Upper lobe of left lung (tissue), 6 donors: Measurements from ENCODE around the gene TRO. TPM values are rescaled to one million over a fixed set of nuclear protein-coding genes. Genes with fewer than 3 reads are reported as not detected.
A peak's percentile ranks its signal among the peaks of the same experiment; 100 is the strongest.

Experiments used
- ATAC-seq, 2 donors: fragments of 200-7000 bp; cut with Tn5 transposase; one replicate each; pipeline ENCODE4 v1.9.1; 2022; ENCODE audit warnings: mild to moderate bottlenecking in 2 of 2, moderate library complexity in 2 of 2; ENCODE audit not compliant: low FRiP score in 2 of 2
- DNase-seq, 2 donors: peaks; one replicate each; pipeline ENCODE4 v3.0.0-alpha.2; 2019 to 2020
- H3K27ac ChIP-seq, 4 donors: fragments of 200-600 bp; sonication (generic); one replicate each; pipeline ENCODE4 v1.5.1; 2016 to 2019
- H3K27me3 ChIP-seq, 4 donors: fragments of 200-600 bp; sonication (generic); one replicate each; pipeline ENCODE4 v1.5.1; 2017 to 2019
- H3K36me3 ChIP-seq, 4 donors: fragments of 200-600 bp; sonication (generic); one replicate each; pipeline ENCODE4 v1.5.1; 2016 to 2019
- H3K4me1 ChIP-seq, 4 donors: fragments of 200-600 bp; sonication (generic); one replicate each; pipeline ENCODE4 v1.5.1; 2018 to 2019
- H3K4me3 ChIP-seq, 4 donors: fragments of 200-600 bp; sonication (generic); one replicate each; pipeline ENCODE4 v1.5.1; 2017 to 2019; ENCODE audit warnings: mild to moderate bottlenecking in 2 of 4, moderate library complexity in 1 of 4
- H3K9me3 ChIP-seq, 4 donors: fragments of 200-600 bp; sonication (generic); one replicate each; pipeline ENCODE4 v1.5.1; 2018 to 2019
- CTCF ChIP-seq, 6 experiments: fragments of 450-650 bp in 4 of 6; fragments of 200-600 bp in 2 of 6; sonication (generic) in 2 of 6; IDR thresholded peaks; one replicate each; pipeline ENCODE4 v1.5.1; 2016 to 2019; ENCODE audit warnings: antibody characterized with exemption in 6 of 6
- EP300 ChIP-seq, 4 donors: sonication (generic); formaldehyde crosslinking; IDR thresholded peaks; one replicate each; pipeline ENCODE4 v1.5.1; 2017; ENCODE audit warnings: antibody characterized with exemption in 4 of 4, control low read depth in 2 of 4
- POLR2A ChIP-seq, 4 donors: fragments of 450-650 bp; IDR thresholded peaks; one replicate each; pipeline ENCODE4 v1.5.1; 2016 to 2017; ENCODE audit warnings: antibody characterized with exemption in 4 of 4, mild to moderate bottlenecking in 2 of 4
- POLR2AphosphoS5 ChIP-seq, 2 donors: sonication (generic); formaldehyde crosslinking; IDR thresholded peaks; one replicate each; pipeline ENCODE4 v1.5.1; 2017; ENCODE audit warnings: antibody characterized with exemption in 2 of 2
- WGBS, 2 donors: methylation state at CpG; one replicate each; pipeline ENCODE4 v1.1.5; 2017 to 2018; 5-methylcytosine and 5-hydroxymethylcytosine counted together
- total RNA-seq, 6 donors: library from RNA; depleted of rRNA in 4 of 6; stranded (reverse); fragments of >200 nt in 4 of 6; gene quantifications; one replicate each; pipeline versions ENCODE4 v1.1.0 to v1.2.1, GENCODE V29; 2016 to 2021
- donor health status: DM: no; HTN: no; CAD: no; lungs with moderate emphysema.
- donor health status: DM: no; HTN: yes; CAD: no; lungs with severe emphysema.

Gene TRO
- total RNA-seq, 6 donors from 2014 or later = 2.0 to 9.4 (median 4.8) TPM

- Histone ChIP-seq H3K27me3 (no peaks in the 10 kb centered on the region), H3K9me3 (no peaks in the 10 kb centered on the region), H3K4me1 (peaks cover 0 to 4% (median 0%) of the 10 kb centered on the region in 4 donors), H3K36me3 (no peaks in the 10 kb centered on the region), H3K4me3 (peak overlapping the region; percentile 9 to 58 (median 44)), H3K27ac (no peak overlapping the region)
- ATAC-seq (peak; percentile 68 to 71), DNase-seq (peak in 1 of 2 donors; percentile 17)
- 1 to 36% methylated on average over 25 to 29 of the region's 29 CpGs for WGBS, 2 donors
- TF ChIP-seq CTCF (IDR thresholded peaks at IDR 0.05) (peak in 1 of 6 experiments; percentile 7), POLR2A (IDR thresholded peaks at IDR 0.05) (no peak)
Observed at GRCh38 chrX:54921427-54922021, 900 bp downstream of the TRO start.

GRCh38 chrX:54922547-54922946, 1.9 kb downstream of the TRO start:
- WGBS, 2 donors = 87% methylated on average over 3 of the region's 3 CpGs; no CpG with 5 or more reads in 1 of the 2 donors
- ATAC-seq (no peak), DNase-seq (no peak)
- H3K27me3 ChIP-seq = no peaks in the 10 kb centered on the region
- H3K9me3 ChIP-seq = no peaks in the 10 kb centered on the region
- H3K36me3 ChIP-seq = no peaks in the 10 kb centered on the region
- TF ChIP-seq POLR2AphosphoS5 (IDR thresholded peaks at IDR 0.05) = no peak
- TF ChIP-seq CTCF (IDR thresholded peaks at IDR 0.05) = no peak
- no peak for TF ChIP-seq EP300 (IDR thresholded peaks at IDR 0.05)
- no peak for TF ChIP-seq POLR2A (IDR thresholded peaks at IDR 0.05)
- peaks cover 0 to 4% (median 0%) of the 10 kb centered on the region in 4 donors for H3K4me1 ChIP-seq
- no peak overlapping the region for H3K4me3 ChIP-seq
- H3K27ac ChIP-seq = no peak overlapping the region

- 91% methylated on average over 7 of the region's 7 CpGs; no CpG with 5 or more reads in 1 of the 2 donors for WGBS, 2 donors
- no peaks in the 10 kb centered on the region for H3K27me3 ChIP-seq
- DNase-seq = no peak
- no peaks in the 10 kb centered on the region for H3K9me3 ChIP-seq
- ATAC-seq = no peak
- no peak overlapping the region for H3K4me3 ChIP-seq
- TF ChIP-seq POLR2A (IDR thresholded peaks at IDR 0.05) (no peak), CTCF (IDR thresholded peaks at IDR 0.05) (no peak), POLR2AphosphoS5 (IDR thresholded peaks at IDR 0.05) (no peak), EP300 (IDR thresholded peaks at IDR 0.05) (no peak)
- H3K4me1 ChIP-seq = peaks cover 0 to 4% (median 0%) of the 10 kb centered on the region in 4 donors
- no peak overlapping the region for H3K27ac ChIP-seq
- no peaks in the 10 kb centered on the region for H3K36me3 ChIP-seq
Observed at GRCh38 chrX:54923376-54923775, 2.8 kb downstream of the TRO start.

GRCh38 chrX:54926978-54927377, 6.4 kb downstream of the TRO start:
- H3K4me3 ChIP-seq = no peak overlapping the region
- WGBS, 2 donors = 61% methylated on average over 2 of the region's 2 CpGs; no CpG with 5 or more reads in 1 of the 2 donors
- no peaks in the 10 kb centered on the region for H3K4me1 ChIP-seq
- DNase-seq = no peak
- H3K36me3 ChIP-seq = peaks cover 0 to 5% (median 0%) of the 10 kb centered on the region in 4 donors
- no peak overlapping the region for H3K27ac ChIP-seq
- ATAC-seq = no peak
- H3K9me3 ChIP-seq = no peaks in the 10 kb centered on the region
- H3K27me3 ChIP-seq = no peaks in the 10 kb centered on the region
- TF ChIP-seq EP300 (IDR thresholded peaks at IDR 0.05) (no peak), CTCF (IDR thresholded peaks at IDR 0.05) (no peak), POLR2AphosphoS5 (IDR thresholded peaks at IDR 0.05) (no peak), POLR2A (IDR thresholded peaks at IDR 0.05) (no peak)

- TF ChIP-seq POLR2A (IDR thresholded peaks at IDR 0.05) (no peak), POLR2AphosphoS5 (IDR thresholded peaks at IDR 0.05) (no peak), EP300 (IDR thresholded peaks at IDR 0.05) (no peak), CTCF (IDR thresholded peaks at IDR 0.05) (no peak)
- Histone ChIP-seq H3K36me3 (peaks cover 0 to 5% (median 0%) of the 10 kb centered on the region in 4 donors), H3K4me3 (no peak overlapping the region), H3K4me1 (no peaks in the 10 kb centered on the region), H3K9me3 (no peaks in the 10 kb centered on the region), H3K27me3 (no peaks in the 10 kb centered on the region), H3K27ac (no peak overlapping the region)
- no peak for ATAC-seq
- DNase-seq = no peak
- 81% methylated on average over 3 of the region's 3 CpGs; no CpG with 5 or more reads in 1 of the 2 donors for WGBS, 2 donors
Observed at GRCh38 chrX:54928876-54929275, 8.3 kb downstream of the TRO start.
